Activated CD8-positive, alpha-beta memory T cell treated with anti-CD3 and anti-CD28 coated beads for 4 hours (primary cell): ENCODE results near the gene CARD10.
A peak's percentile ranks its signal among the peaks of the same experiment; 100 is the strongest.

Source experiments
- DNase-seq, 2 donors: peaks; one replicate each; pipeline ENCODE4 v3.0.0-alpha.2; 2020; ENCODE audit warnings: low read depth in 2 of 2

CARD10 gene, protein sequence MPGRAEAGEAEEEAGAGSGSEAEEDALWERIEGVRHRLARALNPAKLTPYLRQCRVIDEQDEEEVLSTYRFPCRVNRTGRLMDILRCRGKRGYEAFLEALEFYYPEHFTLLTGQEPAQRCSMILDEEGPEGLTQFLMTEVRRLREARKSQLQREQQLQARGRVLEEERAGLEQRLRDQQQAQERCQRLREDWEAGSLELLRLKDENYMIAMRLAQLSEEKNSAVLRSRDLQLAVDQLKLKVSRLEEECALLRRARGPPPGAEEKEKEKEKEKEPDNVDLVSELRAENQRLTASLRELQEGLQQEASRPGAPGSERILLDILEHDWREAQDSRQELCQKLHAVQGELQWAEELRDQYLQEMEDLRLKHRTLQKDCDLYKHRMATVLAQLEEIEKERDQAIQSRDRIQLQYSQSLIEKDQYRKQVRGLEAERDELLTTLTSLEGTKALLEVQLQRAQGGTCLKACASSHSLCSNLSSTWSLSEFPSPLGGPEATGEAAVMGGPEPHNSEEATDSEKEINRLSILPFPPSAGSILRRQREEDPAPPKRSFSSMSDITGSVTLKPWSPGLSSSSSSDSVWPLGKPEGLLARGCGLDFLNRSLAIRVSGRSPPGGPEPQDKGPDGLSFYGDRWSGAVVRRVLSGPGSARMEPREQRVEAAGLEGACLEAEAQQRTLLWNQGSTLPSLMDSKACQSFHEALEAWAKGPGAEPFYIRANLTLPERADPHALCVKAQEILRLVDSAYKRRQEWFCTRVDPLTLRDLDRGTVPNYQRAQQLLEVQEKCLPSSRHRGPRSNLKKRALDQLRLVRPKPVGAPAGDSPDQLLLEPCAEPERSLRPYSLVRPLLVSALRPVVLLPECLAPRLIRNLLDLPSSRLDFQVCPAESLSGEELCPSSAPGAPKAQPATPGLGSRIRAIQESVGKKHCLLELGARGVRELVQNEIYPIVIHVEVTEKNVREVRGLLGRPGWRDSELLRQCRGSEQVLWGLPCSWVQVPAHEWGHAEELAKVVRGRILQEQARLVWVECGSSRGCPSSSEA

DNA sequence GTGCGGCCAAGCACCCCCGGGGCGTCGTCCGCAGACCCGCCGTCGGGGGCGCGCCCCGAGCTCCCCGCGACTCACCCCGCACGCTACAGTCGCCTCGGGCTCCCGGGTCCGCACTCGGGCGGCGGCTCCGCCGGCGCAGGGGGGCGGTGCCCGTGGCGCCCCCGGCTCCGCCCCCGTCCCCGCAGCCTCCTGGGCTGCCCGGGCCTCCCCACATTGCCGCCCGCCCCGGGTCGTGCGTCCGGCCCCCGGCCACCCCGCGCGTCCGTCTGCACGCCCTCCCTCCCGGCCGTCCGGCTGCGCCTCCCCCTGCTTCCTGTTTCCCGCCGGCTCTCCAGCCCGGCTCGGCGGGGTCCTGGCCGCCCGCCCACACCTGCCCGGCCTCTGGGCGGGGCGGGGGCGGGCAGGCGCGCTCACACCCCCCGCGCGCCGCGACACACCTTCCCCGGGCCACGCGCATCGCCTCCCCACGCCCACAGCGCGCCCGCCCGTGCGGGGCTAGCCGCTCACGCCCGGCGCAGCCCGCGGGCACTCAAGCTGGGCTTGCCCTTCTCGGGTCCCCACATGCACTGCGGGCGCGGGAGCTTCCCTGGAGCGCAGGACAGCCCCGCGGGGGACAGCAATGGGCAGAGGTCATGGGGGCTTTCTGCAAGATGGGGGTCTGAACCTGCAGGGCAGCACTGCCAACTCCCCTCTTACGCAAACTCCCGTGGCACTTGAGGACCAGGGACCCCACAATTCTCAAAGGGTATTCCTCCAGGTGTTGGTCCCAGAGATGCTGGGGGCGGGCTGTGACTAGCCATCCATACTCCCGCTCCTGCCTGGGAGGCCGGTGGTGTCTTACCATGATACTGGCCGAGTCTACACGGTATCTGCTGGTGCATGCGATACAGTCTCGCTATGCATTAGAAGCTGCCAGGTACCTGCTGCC, at the start of gene CARD10:
TSS of gene CARD10 (minus strand) at position 148 of the 928 bp plus-strand sequence. CDS start 215 bp downstream, outside the sequence.
- no peak for DNase-seq

DNA sequence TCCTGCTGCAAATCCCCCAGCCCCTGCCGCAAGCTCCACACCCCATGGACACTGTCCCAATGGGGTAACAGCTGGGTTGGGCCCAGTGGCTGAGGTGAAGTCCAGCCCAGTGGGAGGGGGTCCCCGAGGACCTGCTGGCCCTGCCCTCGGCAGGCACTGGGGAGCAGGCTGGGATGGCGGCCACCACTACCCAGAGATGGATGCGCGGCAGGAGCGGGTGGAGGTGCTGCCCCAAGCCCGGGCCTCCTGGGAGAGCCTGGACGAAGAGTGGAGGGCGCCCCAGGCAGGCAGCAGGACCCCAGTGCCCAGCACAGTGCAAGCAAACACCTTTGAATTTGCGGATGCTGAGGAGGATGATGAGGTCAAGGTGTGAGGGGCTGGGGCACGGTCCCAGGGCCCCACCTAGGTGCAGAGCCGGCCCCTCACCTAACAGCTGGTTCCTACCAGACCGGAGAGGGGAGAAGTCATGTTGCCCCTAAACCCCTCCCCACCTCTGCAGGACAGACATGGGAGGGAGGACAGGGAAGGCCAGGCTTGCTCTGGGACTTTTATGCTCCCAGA, 49.3 kb upstream of the CARD10 start:
- DNase-seq, result no peak

DNA sequence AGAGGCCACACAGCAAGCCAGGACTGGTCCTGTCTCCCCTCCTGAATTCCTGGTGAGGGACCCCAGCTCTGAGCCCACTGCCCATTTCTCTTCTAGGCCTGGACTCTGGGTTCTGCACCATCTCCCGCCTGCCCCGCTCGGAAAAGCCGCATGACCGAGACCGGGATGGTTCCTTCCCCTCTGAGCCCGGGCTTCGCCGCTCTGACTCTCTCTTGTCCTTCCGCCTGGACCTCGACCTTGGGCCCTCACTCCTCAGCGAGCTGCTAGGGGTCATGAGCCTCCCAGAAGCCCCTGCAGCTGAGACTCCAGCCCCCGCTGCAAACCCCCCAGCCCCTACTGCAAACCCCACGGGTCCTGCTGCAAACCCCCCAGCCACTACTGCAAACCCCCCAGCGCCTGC, 48.8 kb upstream of the CARD10 start:
- DNase-seq, result no peak

DNA sequence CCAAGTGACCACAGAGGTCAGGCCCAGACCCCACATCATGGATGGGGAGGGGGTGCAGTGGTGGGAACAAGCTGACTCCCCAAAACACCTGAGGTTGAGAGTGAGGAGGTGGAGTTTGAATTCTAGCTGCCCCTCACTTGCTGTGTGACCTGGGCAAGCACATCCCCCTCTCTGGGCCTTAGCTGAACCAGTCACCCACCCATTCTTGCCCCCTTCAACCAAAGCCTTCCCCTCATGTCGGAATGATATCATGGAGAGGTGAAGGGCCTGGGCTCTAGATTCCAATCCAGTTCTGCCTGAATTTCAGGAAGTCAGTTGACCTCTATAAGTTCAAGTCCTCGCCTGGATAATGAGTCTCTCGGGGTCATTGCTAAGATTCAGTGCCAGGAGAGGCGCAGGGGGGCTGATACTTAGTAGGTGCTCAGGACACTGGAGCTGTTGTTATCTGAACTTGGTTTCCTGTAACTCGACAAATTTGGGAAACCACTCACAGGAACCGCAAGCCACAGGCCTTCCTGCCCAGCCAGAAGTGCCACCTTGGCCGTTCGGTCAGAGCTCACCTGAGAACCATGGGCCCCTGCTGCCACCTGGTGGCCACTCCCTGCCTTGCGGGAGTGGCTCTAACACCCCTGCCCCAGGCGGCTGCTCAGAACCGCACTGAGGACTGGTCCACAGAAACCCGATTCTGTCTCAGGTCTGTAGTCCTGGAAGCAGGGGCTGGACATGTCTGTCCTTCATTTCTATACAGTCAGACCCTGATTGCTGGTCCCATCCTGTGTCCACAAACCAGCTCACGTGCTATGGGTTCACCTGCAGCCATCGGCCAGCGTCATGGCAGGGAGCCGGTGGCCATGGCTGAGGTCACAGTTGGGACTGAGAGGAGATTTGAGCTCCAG, 47.9 kb upstream of the CARD10 start:
- DNase-seq, result peak; percentile 75 to 84

DNA sequence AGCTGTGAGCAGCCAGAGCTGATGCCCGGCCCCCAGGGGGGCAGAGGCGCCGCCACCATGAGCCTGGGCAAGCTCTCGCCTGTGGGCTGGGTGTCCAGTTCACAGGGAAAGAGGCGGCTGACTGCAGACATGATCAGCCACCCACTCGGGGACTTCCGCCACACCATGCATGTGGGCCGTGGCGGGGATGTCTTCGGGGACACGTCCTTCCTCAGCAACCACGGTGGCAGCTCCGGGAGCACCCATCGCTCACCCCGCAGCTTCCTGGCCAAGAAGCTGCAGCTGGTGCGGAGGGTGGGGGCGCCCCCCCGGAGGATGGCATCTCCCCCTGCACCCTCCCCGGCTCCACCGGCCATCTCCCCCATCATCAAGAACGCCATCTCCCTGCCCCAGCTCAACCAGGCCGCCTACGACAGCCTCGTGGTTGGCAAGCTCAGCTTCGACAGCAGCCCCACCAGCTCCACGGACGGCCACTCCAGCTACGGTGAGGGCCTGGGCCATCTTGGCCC, 47.2 kb upstream of the CARD10 start:
- peak; percentile 18 to 21 for DNase-seq

DNA sequence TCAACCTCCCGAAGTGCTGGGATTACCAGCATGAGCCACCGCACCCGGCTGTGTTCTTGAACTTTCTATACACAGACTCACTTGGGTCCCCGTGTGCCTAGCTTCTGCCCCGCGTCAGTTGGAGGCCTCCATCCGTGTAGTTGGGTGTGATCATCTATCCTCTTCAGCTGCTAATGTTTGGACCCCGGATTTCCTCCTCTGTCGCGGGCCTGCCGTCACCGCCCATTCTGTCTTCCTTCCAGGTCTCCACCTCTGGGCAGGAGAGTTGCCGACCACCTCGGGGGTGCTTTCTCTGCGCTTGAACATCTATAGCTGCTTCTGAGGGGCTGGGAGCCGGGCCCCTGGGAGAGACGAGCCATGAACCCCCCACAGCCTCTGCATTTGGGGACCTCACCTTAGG, 46.6 kb upstream of the CARD10 start:
- no peak for DNase-seq

DNA sequence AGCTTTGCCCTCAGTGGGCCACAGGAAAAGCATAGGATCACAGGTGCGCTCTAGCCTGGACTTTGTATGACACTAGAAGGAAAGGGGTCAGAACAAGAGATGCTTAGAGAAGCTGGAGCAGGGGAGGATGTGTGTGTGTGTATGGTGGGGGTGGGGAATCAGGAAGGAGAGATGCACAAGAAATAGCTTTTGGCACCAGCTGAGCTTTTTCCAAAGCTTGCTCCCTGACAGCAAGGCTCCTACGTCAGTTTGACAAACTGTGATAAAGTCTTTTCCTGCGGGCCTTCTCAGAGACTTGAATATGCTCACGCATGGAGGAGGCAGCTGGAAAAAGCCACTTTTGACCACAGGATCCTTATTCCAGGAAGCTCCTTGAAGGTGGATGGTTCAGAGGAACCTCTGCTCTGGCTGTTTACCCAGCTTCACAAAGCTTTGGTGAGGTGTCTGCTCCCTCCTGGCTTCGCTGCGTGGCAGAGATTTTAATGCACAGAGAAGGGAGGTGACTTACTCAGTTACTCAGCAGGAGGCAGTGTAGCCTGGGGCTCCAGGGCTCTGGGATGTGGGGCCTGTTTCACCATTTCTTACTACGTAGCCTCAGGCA, 45.0 kb upstream of the CARD10 start:
- no peak for DNase-seq

DNA sequence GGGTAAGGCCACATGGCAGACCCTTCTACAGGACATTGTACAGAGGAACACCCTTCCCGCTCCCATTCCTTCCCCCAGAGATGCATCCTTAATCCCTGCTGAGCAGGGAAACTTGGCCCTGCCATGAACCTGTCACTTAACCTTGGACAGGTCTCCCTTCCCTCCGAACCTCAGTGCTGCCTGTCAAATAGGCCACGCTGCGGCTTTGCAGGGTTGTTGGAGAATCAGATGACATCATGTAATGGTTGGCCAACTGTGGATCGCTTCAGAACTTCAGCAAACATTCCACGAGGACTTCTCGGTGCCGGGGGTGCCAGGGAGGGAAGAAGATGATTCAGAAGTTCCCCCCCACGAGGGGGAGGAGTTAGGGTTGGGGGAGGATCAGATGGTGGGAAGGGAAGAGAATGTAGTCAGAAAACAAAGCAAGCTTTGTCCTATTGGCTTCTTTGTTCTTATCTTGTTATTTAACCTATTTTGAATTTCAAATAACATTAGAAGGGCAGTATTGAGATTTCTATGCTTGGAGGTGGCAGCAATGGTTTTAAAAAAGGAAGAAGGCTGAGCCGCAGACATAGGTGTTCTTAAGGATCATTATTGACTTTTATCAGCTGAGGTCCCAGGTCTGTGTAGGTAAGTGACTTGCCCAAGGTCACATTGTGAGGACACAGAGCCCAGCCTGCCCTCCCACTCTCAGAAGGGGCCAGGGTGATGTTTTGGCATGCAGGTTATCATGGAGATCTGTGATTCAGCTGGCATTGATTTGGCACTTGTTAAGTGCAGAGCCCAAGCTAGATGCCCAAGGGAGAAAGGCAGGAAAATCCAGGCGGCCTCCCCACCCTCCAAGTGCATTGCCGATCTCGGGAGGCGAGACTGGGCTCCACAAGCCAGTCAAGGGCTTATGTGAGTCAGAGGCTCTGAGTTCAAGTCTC, 44.2 kb upstream of the CARD10 start:
- no peak for DNase-seq

DNA sequence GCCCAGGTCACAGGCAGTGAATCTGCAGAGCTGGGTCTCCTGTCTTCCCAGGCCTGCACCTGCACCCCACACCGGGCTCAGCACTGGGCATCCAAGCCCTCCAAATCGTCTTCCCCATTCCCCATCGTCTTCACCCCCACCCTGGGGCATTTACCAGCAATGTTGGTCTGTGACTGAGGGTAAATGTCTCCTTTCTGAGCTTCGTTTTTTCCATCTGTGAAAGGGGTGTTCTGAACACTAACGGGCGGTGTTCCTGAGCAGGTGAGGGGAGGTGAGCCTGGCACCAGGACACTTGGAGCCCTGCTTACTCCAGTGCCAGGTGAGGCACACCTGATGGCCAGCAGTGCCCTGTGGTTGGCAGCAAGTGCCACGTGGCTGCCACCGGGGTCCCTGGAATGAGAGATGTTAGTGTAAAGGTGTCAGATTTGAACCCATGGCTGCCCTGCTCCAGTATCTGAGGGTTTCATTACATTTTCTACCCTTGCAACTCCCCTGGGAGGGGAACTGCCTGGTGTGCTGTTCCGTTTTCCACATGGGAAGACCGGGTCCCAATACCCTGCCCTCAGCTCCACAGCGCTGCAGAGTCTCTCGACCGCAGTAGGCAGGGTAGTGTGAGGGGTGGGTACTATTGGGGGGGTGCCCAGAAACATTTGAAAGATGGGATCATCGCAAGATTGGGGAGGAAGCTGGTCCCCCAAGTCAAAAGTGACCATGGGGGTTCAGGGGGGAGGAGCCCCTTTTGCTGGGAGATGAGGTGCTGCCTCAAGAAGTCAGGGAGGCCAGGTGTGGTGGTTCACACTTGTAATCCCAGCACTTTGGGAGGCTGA, 43.0 kb upstream of the CARD10 start:
- no peak for DNase-seq

DNA sequence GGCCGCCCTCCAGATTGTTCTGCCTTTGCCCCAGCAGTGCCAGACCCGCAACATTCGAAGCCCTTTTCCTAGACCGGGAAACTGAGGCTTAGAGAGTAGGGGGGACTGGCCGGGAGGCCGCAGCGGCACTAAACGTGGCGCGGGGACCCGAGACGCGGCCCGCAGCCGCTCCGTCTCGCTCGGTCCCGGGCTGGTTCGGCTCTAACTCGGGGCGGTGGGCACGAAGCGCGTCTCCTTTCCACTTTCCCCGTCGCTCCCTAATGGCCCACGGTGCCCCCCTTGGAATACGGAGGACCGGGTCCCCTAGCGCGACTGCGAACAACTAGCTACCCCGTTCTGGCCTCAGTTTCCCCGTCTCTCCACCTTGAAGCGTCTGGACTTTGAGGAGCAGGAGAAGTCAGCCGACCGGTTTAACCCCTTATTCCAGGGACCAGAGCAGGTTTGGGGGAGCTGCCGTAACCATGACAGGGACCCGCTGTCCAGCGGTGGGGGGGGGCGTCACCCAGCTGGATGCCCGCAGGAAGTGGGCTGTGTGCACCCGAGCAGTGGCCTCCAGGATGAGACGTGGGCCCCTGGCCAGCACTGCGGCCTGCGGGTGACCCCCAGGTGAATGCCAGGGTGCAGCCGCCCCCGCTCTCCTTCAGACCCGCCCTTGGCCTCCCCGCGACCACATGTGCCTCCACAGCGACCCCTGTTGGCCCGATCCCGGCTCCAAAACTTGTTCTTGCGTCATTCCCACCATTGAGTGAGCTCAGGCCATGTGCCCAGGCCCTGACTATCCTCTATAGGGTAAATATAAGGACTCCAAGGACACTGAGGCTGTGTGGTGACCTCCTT, 42.2 kb upstream of the CARD10 start:
- DNase-seq, result peak; percentile 60 to 67

DNA sequence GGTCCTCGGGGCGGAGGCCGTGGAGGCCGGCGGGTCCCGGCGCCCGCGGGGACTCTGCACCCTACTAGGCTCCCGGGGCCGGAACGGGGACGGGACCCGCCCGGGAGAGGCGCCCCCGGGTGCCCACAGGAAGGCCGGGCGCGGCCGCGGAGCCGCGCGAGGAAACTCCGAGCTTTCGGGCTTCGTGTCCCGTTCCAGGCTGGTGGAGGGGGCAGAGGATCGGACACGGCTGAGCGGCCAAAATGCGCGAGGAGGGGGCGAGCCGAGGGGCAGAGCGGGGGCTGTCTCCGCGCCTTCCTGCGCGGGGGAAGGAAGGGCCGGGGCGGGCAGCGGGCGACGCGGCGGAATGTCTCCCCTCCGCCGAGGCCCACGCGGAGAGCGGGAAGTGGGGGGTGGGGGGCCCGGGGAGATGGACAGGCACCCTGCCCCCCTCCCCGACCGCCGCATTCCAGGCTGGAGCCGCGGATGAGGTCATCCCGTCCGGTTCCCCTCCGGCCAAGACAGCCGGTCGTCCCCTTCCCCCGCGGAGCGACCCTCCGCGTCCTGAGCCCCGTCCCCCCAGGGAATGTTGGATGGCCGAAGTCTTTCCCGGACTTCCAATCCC, 41.5 kb upstream of the CARD10 start:
- DNase-seq, result no peak

DNA sequence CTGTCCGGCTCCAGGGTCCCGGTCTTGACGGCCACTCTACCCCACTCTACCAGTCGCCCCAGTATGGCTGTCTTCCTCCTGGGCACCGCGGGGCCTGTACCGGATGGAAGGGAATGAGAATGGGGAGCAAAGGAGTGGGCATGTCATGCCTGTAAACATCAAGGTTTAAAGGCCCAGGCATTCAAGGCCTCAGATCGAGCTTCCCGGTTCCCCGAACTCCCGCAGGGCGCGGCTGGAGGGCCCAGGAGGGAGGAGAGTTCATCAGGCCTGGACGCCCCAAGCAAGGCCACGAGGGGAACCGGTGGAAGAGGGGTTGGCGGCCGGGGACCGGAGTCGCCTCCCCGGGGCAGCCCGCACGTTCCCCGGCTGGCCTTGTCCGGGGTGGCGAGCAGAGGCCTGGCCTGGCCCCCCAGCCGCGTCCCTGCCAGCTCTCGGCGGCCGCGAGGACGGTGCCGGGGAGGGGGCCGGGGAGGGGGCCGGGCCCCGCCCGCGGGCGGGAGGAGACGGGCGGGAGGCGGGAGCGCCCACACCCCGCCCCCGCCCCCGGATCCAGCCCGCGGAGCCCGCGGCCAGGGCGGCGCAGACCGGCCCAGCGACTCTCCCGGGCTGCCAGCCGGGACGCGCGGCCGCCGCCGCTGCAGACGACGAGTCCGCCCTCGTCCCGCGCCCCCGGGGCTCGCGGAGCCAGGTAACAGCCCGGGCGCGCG, 40.8 kb upstream of the CARD10 start, which contains the start of gene CDC42EP1:
TSS of gene CDC42EP1 (plus strand) at position 580 of the 707 bp plus-strand sequence. CDS start 5,870 bp downstream, outside the sequence.
- DNase-seq, result no peak

DNA sequence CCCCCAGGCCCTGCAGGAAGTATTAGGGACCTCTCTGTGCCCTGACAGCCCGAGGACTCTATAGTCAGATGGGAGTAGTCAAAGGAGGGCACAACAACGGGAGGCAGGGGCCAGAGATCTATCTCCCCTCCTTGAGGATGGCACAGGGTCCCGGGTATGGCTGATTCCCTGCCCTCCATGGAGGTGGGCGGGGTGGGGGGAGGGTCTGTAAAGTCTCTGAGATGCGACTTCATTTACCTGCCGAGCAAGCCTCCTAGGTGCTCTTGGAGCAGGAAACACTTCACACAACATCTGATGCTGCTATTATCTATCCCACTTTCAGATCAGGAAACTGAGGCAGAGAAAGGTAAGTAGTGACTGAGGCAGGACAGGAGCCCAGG, 40.3 kb upstream of the CARD10 start:
- DNase-seq, result no peak

DNA sequence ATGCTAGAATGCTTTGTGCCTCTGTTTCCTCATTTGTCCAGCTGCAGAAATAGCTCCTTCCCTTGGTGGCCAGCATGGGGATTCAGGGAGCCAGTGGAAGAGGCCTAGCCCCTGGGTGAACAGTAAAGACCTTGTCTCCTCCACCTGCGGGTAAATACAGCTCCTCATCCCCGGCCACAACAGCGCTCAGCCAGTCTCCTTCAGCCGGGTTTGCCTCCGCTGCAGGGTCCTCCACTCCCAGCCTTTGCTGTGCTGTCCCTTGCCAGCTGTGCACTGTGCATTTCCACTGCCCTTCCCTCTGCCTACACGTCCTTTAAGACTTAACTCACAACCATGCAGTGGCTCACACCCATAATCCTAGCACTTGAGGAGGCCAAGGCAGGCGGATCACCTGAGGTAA, 39.6 kb upstream of the CARD10 start:
- no peak for DNase-seq

DNA sequence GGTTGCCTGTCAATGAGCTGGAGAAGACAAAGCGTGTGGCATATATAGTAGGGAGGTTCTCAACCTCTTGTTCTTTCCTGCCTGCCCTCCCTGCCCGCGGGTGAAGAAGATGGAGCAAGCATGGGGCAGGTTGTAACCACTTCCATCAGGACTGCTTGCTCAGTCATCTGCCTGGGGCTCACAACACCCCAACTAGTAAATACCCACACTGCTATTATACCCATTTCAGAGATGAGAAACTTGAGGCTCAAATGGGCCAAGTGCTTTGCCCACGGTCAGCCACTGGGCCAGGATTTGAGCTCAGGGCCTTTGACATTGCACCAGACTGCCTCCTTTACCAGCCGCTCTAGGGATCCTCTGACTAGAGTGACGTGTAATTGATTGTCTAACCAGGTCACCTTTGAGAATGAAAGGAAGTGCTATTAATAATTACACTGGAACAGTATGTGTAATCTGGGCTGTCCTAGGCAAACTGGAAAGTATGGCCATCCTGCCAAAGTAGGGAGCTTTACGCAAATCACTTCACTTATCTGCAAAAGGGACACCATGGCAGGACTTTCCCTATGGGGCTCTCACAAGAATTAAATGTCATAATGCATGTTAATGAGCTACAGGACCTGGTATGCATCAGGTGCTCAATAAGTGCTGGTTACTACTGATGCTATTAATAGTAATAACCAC, 38.2 kb upstream of the CARD10 start:
- no peak for DNase-seq
